Adrenal gland (tissue), 12 donors: ENCODE measurements around the gene FBXO28. TPM values are rescaled to one million over a fixed set of nuclear protein-coding genes. Genes with fewer than 3 reads are reported as not detected.

Experiments
- DNase-seq, 7 donors: peaks; one replicate each; pipeline ENCODE4 v3.0.0-alpha.2; 2019 to 2020
- H3K27ac ChIP-seq, 5 donors: fragments of 200-600 bp; sonication (generic) in 4 of 5; 1 replicate in 3 of 5; 2 replicates in 2 of 5; pipeline versions ENCODE4 v1.5.1 to v1.8.0; 2016 to 2020; ENCODE audit warnings: mild to moderate bottlenecking in 1 of 5
- H3K27me3 ChIP-seq: fragments of 200-600 bp; 2 replicates; pipeline ENCODE4 v1.8.0; 2021
- H3K36me3 ChIP-seq, 2 donors: fragments of 200-600 bp; replicated peaks in 1 of 2; 1 replicate in 1 of 2; 2 replicates in 1 of 2; pipeline versions ENCODE4 v1.5.1 to v1.8.0; 2018 to 2022
- H3K4me1 ChIP-seq, 2 donors: fragments of 200-600 bp; replicated peaks in 1 of 2; 1 replicate in 1 of 2; 2 replicates in 1 of 2; pipeline versions ENCODE4 v1.5.1 to v1.8.0; 2018 to 2021
- H3K4me3 ChIP-seq, 4 donors: fragments of 200-600 bp; sonication (generic) in 3 of 4; one replicate each; pipeline ENCODE4 v1.5.1; 2016 to 2018
- H3K9me3 ChIP-seq, 3 donors: fragments of 200-600 bp; sonication (generic) in 1 of 3; replicated peaks in 1 of 3; 1 replicate in 2 of 3; 2 replicates in 1 of 3; pipeline versions ENCODE4 v1.5.1 to v1.8.0; 2016 to 2021
- POLR2A ChIP-seq, 2 donors: fragments of 450-650 bp; IDR thresholded peaks; one replicate each; pipeline ENCODE4 v1.6.1; 2017; ENCODE audit warnings: antibody characterized with exemption in 2 of 2, mild to moderate bottlenecking in 2 of 2, moderate library complexity in 1 of 2
- WGBS, 4 donors: extraction: QIAGEN DNeasy Blood & Tissue Kit in 2 of 4; methylation state at CpG; one replicate each; pipeline versions ENCODE4 v1.1.5 to v1.1.7; 2013 to 2017; 5-methylcytosine and 5-hydroxymethylcytosine counted together
- intact Hi-C, 2 donors: fragments of 100-400 bp; cut with DNase I; formaldehyde crosslinking; loops; one replicate each; pipeline versions ENCODE4 v1.14.1 to v1.15.0; 2022 to 2023
- polyA plus RNA-seq, 3 donors: library from polyadenylated mRNA; stranded (reverse); fragments of 200-250 nt in 2 of 3; fragments of 350-450 nt in 1 of 3; fragmentation: Illumina TruSeq in 1 of 3; extraction: RNeasy Lipid Tissue Mini Kit (QIAGEN cat#74804) in 1 of 3; gene quantifications; one replicate each; pipeline ENCODE4 v1.2.3, GENCODE V29; 2013 to 2014
- total RNA-seq, 9 donors: library from RNA; depleted of rRNA in 4 of 9; stranded (reverse); fragments of >200 nt in 4 of 9; fragments of 120-200 nt in 1 of 9; fragmentation: NEBNext Ultra II Directional in 1 of 9; extraction: Animal tissue kit (Norgen Biotek cat#: 25700) in 1 of 9; gene quantifications; one replicate each; pipeline versions ENCODE4 v1.1.0 to v1.2.4, GENCODE V29; 2013 to 2023
- TF ChIP-seq, protein P1 (sequence below), 6 experiments: fragments of 450-650 bp in 4 of 6; fragments of 200-600 bp in 2 of 6; sonication (generic) in 1 of 6; IDR thresholded peaks; 1 replicate in 5 of 6; 2 replicates in 1 of 6; pipeline versions ENCODE4 v1.5.1 to v1.8.0; 2016 to 2021; ENCODE audit warnings: antibody characterized with exemption in 6 of 6, mild to moderate bottlenecking in 2 of 6, moderate library complexity in 1 of 6
- donor health status: healthy with polysubstance abuse.
- donor health status: Bipolar disorder and iron deficiency.
- donor health status: DM: yes; HTN: yes; CAD: no.
- donor health status: DM: no; HTN: no; CAD: no.
- donor health status: DM: no; HTN: no; CAD: no.
- donor health status: DM: yes; HTN: yes; CAD: no.

Gene FBXO28
- total and polyA plus RNA-seq, 12 donors = 7.0 to 39.1 (median 23.9) TPM

DNA sequence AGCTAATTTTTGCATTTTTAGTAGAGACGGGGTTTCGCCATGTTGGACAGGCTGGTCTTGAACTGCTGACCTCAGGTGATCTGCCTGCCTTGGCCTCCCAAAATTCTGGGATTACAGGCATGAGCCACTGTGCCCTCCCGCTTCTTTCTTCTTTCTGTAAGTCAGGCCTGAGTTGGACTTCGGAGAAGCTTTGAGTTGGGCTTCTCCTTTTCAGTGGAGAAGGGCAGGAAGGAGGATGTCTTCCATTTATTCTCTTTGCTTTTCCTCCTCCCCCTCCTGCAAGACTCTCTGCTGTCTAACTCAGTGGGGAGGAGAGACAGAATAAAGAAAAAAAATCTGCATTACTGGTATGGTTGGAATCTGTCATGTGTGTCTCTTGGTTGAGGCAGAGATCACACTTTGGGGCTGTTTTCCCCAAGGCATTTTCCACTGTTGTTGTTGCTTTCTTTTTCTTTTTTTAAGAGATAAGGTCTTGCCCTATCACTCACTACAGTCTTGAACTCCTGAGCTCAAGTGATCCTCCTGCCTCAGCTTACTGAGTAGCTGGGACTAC lies 55.9 kb downstream of the FBXO28 start:
- Histone ChIP-seq H3K27ac (peak overlapping the region in 3 of 5 donors; percentile 10 to 59 (median 52)), H3K4me1 (peaks cover 0 to 5% of the 10 kb centered on the region in 2 donors), H3K9me3 (no peaks in the 10 kb centered on the region), H3K27me3 (no peaks in the 10 kb centered on the region), H3K4me3 (no peak overlapping the region), H3K36me3 (no peaks in the 10 kb centered on the region)
- 79 to 87% (median 86%) methylated on average over 4 of the region's 4 CpGs for WGBS, 4 donors
- no peak for TF ChIP-seq POLR2A (IDR thresholded peaks at IDR 0.05)
- TF ChIP-seq, protein P1, sequence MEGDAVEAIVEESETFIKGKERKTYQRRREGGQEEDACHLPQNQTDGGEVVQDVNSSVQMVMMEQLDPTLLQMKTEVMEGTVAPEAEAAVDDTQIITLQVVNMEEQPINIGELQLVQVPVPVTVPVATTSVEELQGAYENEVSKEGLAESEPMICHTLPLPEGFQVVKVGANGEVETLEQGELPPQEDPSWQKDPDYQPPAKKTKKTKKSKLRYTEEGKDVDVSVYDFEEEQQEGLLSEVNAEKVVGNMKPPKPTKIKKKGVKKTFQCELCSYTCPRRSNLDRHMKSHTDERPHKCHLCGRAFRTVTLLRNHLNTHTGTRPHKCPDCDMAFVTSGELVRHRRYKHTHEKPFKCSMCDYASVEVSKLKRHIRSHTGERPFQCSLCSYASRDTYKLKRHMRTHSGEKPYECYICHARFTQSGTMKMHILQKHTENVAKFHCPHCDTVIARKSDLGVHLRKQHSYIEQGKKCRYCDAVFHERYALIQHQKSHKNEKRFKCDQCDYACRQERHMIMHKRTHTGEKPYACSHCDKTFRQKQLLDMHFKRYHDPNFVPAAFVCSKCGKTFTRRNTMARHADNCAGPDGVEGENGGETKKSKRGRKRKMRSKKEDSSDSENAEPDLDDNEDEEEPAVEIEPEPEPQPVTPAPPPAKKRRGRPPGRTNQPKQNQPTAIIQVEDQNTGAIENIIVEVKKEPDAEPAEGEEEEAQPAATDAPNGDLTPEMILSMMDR (IDR thresholded peaks at IDR 0.05) = no peak
- no peak for DNase-seq
- intact Hi-C loops = no loop called here

DNA sequence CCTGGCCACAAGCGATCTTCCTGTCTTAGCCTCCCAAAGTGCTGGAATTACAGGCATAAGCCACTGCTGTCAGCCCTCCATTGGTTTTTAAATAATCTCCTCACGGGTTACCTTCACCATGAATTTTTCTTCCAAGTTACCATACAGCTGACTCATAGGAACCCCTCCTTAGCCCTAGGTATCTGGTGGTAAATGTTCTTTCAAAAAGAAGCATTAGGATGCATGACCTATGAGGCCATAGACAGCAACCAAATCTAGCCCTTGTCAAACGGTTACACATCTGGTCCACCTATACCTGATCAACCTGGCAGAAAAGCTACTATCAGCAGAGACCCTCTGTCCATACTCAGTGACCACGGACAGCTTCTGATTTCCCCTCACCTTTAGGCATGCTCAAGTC lies 56.4 kb downstream of the FBXO28 start:
- H3K4me1 ChIP-seq = peaks cover 0 to 5% of the 10 kb centered on the region in 2 donors
- no peak for DNase-seq
- H3K4me3 ChIP-seq = no peak overlapping the region
- H3K9me3 ChIP-seq = no peaks in the 10 kb centered on the region
- intact Hi-C loops = no loop called here
- 86 to 94% (median 89%) methylated on average over 4 of the region's 4 CpGs for WGBS, 4 donors
- TF ChIP-seq, protein P1 (IDR thresholded peaks at IDR 0.05) = no peak
- TF ChIP-seq POLR2A (IDR thresholded peaks at IDR 0.05) = no peak
- H3K36me3 ChIP-seq = no peaks in the 10 kb centered on the region
- no peak overlapping the region for H3K27ac ChIP-seq
- no peaks in the 10 kb centered on the region for H3K27me3 ChIP-seq

DNA sequence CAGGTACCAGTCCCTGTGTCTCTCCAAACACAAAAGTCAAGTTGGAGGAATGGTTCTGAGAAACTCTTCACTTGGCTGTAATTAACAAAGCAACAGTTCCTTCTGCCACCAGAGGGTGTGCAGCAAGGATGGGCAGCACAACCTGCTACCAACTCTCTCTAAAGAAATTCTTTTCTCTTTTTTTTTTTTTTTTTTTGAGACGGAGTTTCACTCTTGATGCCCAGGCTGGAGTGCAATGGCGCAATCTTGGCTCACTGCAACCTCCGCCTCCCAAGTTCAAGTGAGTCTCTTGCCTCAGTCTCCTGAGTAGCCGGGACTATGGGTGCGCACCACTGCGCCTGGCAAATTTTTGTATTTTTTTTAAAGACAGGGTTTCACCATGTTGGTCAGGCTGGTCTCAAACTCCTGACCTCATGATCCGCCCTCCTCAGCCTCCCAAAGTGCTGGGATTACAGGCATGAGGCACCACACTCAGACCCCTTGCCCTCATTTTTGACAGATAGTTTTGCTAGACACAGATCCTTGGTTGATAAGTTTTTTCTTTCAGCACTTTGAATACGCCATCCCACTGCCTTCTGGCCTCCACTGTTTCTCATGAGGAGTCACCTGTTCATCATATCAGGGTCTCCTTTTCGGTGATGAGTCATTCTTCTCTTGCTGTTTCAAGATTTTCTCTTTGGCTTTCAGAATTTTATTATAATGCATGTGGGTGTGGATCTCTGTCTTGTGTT lies 57.0 kb downstream of the FBXO28 start:
- Histone ChIP-seq H3K27me3 (no peaks in the 10 kb centered on the region), H3K27ac (no peak overlapping the region), H3K36me3 (no peaks in the 10 kb centered on the region), H3K4me1 (peaks cover 0 to 5% of the 10 kb centered on the region in 2 donors), H3K4me3 (no peak overlapping the region), H3K9me3 (no peaks in the 10 kb centered on the region)
- 76 to 85% (median 79%) methylated on average over 9 of the region's 9 CpGs for WGBS, 4 donors
- DNase-seq = peak in 2 of 7 donors; percentile 27 to 42
- intact Hi-C loops = no loop called here
- TF ChIP-seq, protein P1 (IDR thresholded peaks at IDR 0.05) = peak in 5 of 6 experiments; percentile 22 to 51 (median 48)
- no peak for TF ChIP-seq POLR2A (IDR thresholded peaks at IDR 0.05)

DNA sequence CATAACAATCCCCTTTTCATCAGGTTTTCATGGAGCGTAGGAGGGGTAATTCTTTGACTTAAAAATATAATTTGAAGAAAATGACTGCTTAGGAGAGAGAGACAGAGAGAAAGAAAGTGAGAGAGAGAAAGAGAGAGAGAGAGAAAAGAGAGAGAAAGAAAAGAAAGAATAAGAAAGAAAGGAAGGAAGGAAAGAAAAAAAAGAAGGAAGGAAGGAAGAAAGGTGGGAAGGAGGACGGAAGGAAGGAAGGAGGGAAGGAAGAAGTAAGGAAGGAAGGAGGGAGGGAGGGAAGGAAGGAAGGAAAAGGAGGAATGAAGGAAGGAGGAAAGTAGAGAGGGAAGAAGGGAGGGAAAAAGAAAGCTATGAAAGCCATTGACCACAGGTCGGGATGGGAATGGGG lies 58.3 kb downstream of the FBXO28 start:
- peaks cover 0 to 5% of the 10 kb centered on the region in 2 donors for H3K4me1 ChIP-seq
- H3K4me3 ChIP-seq = no peak overlapping the region
- no peaks in the 10 kb centered on the region for H3K27me3 ChIP-seq
- no peak overlapping the region for H3K27ac ChIP-seq
- TF ChIP-seq, protein P1 (IDR thresholded peaks at IDR 0.05) = no peak
- no peak for TF ChIP-seq POLR2A (IDR thresholded peaks at IDR 0.05)
- 78 to 85% (median 81%) methylated on average over 3 of the region's 3 CpGs for WGBS, 4 donors
- no peaks in the 10 kb centered on the region for H3K36me3 ChIP-seq
- H3K9me3 ChIP-seq = no peaks in the 10 kb centered on the region
- intact Hi-C loops = no loop called here
- no peak for DNase-seq
